B cell (primary cell): ENCODE results near the gene TMEM82. TPM values are rescaled to one million over a fixed set of nuclear protein-coding genes. Genes with fewer than 3 reads are reported as not detected.

Source experiments
- ATAC-seq: fragments of 200-7000 bp; cut with Tn5 transposase; one replicate; pipeline ENCODE4 v1.10.0; 2021; ENCODE audit warnings: low read depth, mild to moderate bottlenecking, moderate number of reproducible peaks, moderate library complexity
- CTCF ChIA-PET: fragments of 350-600 bp; sonication (Branson Sonifier 250); formaldehyde crosslinking; loops from one replicate; lab custom pipeline; 2021; ENCODE audit warnings: antibody characterized with exemption, inconsistent platforms; lab: Charles Lee
- POLR2A ChIA-PET: fragments of 350-600 bp; sonication (Branson Sonifier 250); formaldehyde crosslinking; loops from one replicate; lab custom pipeline; 2021; ENCODE audit warnings: antibody characterized with exemption; lab: Charles Lee
- DNase-seq: peaks from one replicate; pipeline ENCODE4 v3.0.0; 2013
- H2AFZ ChIP-seq: 2 replicates; pipeline ENCODE4 v1.6.1; 2012; ENCODE audit warnings: mild to moderate bottlenecking, low read depth, low read length; ENCODE audit not compliant: insufficient read depth, poor library complexity, severe bottlenecking
- H3K27ac ChIP-seq, 2 donors: 1 replicate in 1 of 2; 2 replicates in 1 of 2; pipeline ENCODE4 v1.5.1; 2012 to 2013; ENCODE audit warnings: low read length in 2 of 2, mild to moderate bottlenecking in 2 of 2, moderate library complexity in 1 of 2
- H3K27me3 ChIP-seq, 4 experiments: fragments of 200-600 bp in 1 of 4; sonication (generic) in 1 of 4; replicated peaks in 1 of 4; 1 replicate in 2 of 4; 2 replicates in 2 of 4; pipeline versions ENCODE4 v1.6.1 to v1.7.0; 2013 to 2016; ENCODE audit warnings: low read length in 3 of 4, mild to moderate bottlenecking in 2 of 4, mixed read lengths in 1 of 4, moderate library complexity in 1 of 4; ENCODE audit not compliant: insufficient read depth in 4 of 4, control insufficient read depth in 3 of 4; ENCODE audit errors: control extremely low read depth in 1 of 4
- H3K36me3 ChIP-seq, 2 experiments: replicated peaks in 1 of 2; 1 replicate in 1 of 2; 2 replicates in 1 of 2; pipeline versions ENCODE4 v1.6.1 to v1.7.1; 2013; ENCODE audit warnings: low read length in 1 of 2; ENCODE audit not compliant: insufficient read depth in 2 of 2, control insufficient read depth in 1 of 2; ENCODE audit errors: control extremely low read depth in 1 of 2, extremely low read depth in 1 of 2
- H3K4me1 ChIP-seq, 2 donors: fragments of 200-600 bp in 1 of 2; sonication (generic) in 1 of 2; 1 replicate in 1 of 2; 2 replicates in 1 of 2; pipeline versions ENCODE4 v1.5.1 to v1.6.1; 2013 to 2017; ENCODE audit warnings: low read length in 2 of 2; ENCODE audit not compliant: control insufficient read depth in 2 of 2, insufficient read depth in 2 of 2
- H3K4me2 ChIP-seq: replicated peaks from 2 replicates; pipeline ENCODE3; 2012; ENCODE audit warnings: mild to moderate bottlenecking, low read depth, low read length; ENCODE audit not compliant: poor library complexity, severe bottlenecking
- H3K4me3 ChIP-seq, 5 experiments: fragments of 200-600 bp in 1 of 5; sonication (generic) in 1 of 5; 1 replicate in 3 of 5; 2 replicates in 2 of 5; pipeline versions ENCODE4 v1.5.1 to v1.7.0; 2011 to 2016; ENCODE audit warnings: low read length in 4 of 5, mild to moderate bottlenecking in 4 of 5, low read depth in 2 of 5, control low read depth in 1 of 5, moderate library complexity in 1 of 5; ENCODE audit not compliant: insufficient read depth in 1 of 5; ENCODE audit errors: control extremely low read depth in 1 of 5, extremely low read depth in 1 of 5
- H3K79me2 ChIP-seq: fragments of 200-600 bp; sonication (generic); one replicate; pipeline ENCODE4 v1.6.0; 2016; ENCODE audit warnings: low read length; ENCODE audit not compliant: control insufficient read depth, insufficient read depth
- H3K9ac ChIP-seq: fragments of 200-600 bp; sonication (generic); 2 replicates; pipeline ENCODE4 v1.6.1; 2017; ENCODE audit warnings: mild to moderate bottlenecking, low read length, moderate library complexity
- H3K9me3 ChIP-seq, 3 donors: one replicate each; pipeline versions ENCODE4 v1.6.1 to v1.7.1; 2013; ENCODE audit warnings: low read length in 2 of 3; ENCODE audit not compliant: control insufficient read depth in 2 of 3, insufficient read depth in 1 of 3; ENCODE audit errors: control extremely low read depth in 1 of 3
- H4K20me1 ChIP-seq: 2 replicates; pipeline ENCODE4 v1.6.0; 2012; ENCODE audit warnings: mild to moderate bottlenecking, low read length; ENCODE audit not compliant: insufficient read depth, control insufficient read depth, poor library complexity, severe bottlenecking
- H3K27ac Mint-ChIP-seq: one replicate; pipeline ENCODE4 v1.8.0; 2021; ENCODE audit warnings: mixed read lengths
- H3K27me3 Mint-ChIP-seq: one replicate; pipeline ENCODE4 v1.8.0; 2021; ENCODE audit warnings: mixed read lengths
- H3K4me1 Mint-ChIP-seq: one replicate; pipeline ENCODE4 v1.8.0; 2021; ENCODE audit warnings: mixed read lengths
- H3K4me3 Mint-ChIP-seq: one replicate; pipeline ENCODE4 v1.8.0; 2021; ENCODE audit warnings: mixed read lengths
- H3K9me3 Mint-ChIP-seq: one replicate; pipeline ENCODE4 v1.8.0; 2022; ENCODE audit warnings: mixed read lengths; ENCODE audit not compliant: insufficient read depth
- CTCF ChIP-seq: fragments of 200-600 bp; IDR thresholded peaks from one replicate; pipeline ENCODE4 v1.8.0; 2022; ENCODE audit warnings: antibody characterized with exemption, mild to moderate bottlenecking
- EZH2 ChIP-seq: IDR thresholded peaks from 2 replicates; pipeline ENCODE4 v1.6.1; 2012; ENCODE audit warnings: borderline replicate concordance, low read depth, mild to moderate bottlenecking, moderate library complexity, low read length; ENCODE audit not compliant: insufficient read depth, poor library complexity, severe bottlenecking
- WGBS: methylation state at CpG from one replicate; pipeline ENCODE4 v1.1.5; 2013; ENCODE audit warnings: missing lambda C conversion rate; ENCODE audit not compliant: insufficient coverage; 5-methylcytosine and 5-hydroxymethylcytosine counted together
- intact Hi-C: fragments of 100-400 bp; cut with micrococcal nuclease; formaldehyde crosslinking; loops from one replicate; pipeline ENCODE4 v1.10.0; 2022
- polyA plus RNA-seq: library from polyadenylated mRNA; depleted of rRNA; stranded (reverse); fragments of >200 nt; gene quantifications from 2 replicates; pipeline ENCODE4 v1.2.3, GENCODE V29; 2012
- total RNA-seq, 2 donors: library from RNA; stranded (reverse); fragments of 120-200 nt in 1 of 2; gene quantifications; 1 replicate in 1 of 2; 2 replicates in 1 of 2; pipeline versions ENCODE4 v1.2.3 to v1.2.4, GENCODE V29; 2013 to 2022

The TMEM82 gene
- total and polyA plus RNA-seq, 2 donors (not counting 1 experiment from before 2014, with no cell fraction given), result not detected

DNA sequence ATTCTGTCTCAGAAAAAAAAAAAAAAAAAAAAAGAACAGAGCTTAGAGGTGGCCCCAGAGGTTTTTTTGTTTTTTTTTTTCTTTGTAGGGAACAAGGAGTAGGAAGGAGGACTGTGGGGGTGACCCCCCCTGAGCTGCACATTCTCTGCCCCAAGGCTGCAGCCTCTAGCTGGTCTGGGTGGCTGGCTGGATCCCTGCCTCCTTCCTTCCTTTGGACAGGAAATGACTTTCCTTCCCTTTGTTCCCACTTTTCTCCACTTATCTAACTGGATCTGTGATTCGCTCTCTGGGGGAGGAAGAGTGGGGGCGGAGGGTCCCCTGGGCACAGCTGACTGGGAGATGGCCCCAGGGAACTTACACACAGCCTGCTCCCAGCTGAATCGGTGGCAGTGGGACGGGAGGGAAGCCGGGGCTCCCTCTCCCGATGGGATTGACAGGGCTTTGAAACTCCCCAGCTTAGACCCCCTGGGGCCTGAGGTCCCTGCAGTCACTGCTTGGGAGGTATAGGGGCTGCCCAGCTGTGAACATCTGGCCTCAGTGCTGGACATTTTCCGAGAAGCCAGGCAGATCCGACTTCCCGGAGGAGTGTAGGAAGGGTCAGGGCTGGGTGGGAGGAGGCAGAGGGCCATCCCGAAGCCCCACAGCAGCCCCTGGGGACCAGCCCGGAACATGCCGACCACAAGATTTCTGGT, 18.4 kb downstream of the TMEM82 start:
- no peak overlapping the region for H3K4me2 ChIP-seq

More for the DNA sequence above, 18.4 kb downstream of the TMEM82 start:
- intact Hi-C loops, result no loop called here
- Mint-ChIP-seq H3K27me3 (peaks cover 46% of the 10 kb centered on the region), H3K4me1 (peaks cover 24% of the 10 kb centered on the region), H3K27ac (no peak overlapping the region), H3K4me3 (peak overlapping the region; percentile 16), H3K9me3 (no peaks in the 10 kb centered on the region)
- TF ChIP-seq EZH2 (no peak), CTCF (no peak)
- Histone ChIP-seq H2AFZ (no peak overlapping the region), H4K20me1 (no peaks in the 10 kb centered on the region), H3K4me1 (peaks cover 20 to 25% of the 10 kb centered on the region in 2 donors), H3K36me3 (no peaks in the 10 kb centered on the region), H3K79me2 (no peaks in the 10 kb centered on the region), H3K27ac (no peak overlapping the region), H3K4me3 (no peak overlapping the region), H3K9ac (no peak overlapping the region), H3K27me3 (peaks cover 0 to 44% (median 24%) of the 10 kb centered on the region in 4 experiments), H3K9me3 (peaks cover 0 to 10% (median 0%) of the 10 kb centered on the region in 3 donors)
- ChIA-PET POLR2A (no interaction called here), CTCF (interaction anchor here (0.6 to 1.6 kb wide), 3 partner anchors 20 to 266 kb away, joined by 3 to 6 read pairs (median 6); no protein-coding TSS in a partner anchor)
- DNase-seq (peak; percentile 10), ATAC-seq (no peak)
- WGBS, result 58% methylated on average over 12 of the region's 12 CpGs
